ENCODE measurements around the gene ZNRF3.

DNA sequence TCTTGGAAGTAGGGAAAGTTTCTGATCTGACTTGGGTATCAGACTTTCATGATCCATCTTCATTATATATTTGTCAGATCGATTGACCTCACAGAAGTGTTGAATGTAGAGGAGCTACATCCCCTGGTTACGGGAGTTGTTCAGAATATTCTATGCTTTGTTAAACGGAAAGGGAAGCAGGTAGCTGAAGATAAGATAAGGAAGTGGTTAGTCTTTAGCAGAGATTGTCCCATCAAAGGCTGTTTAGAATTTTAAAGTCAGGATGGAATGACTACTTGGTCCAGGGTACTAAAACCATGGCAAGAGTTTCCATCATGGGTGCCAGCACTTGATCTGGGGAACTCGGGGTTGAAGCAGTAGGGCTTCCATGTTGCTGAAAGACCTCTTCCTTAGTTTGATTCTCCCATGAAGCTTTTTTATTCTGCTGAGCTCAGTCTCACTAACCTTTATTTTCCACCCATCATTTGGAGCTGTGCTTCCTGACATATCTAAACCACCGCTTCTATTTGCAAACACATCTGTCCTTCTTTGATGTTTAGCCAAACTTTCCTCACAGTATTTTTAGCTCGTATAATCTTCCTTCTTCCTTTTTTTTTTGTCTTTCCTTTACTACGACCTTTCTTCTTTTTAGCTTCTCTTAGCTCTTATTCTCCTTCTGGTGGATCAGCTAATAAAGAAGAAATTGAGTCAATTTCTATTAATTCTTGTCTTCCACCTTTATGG, 182.3 kb downstream of the ZNRF3 start:
- TF ChIP-seq, protein P1, sequence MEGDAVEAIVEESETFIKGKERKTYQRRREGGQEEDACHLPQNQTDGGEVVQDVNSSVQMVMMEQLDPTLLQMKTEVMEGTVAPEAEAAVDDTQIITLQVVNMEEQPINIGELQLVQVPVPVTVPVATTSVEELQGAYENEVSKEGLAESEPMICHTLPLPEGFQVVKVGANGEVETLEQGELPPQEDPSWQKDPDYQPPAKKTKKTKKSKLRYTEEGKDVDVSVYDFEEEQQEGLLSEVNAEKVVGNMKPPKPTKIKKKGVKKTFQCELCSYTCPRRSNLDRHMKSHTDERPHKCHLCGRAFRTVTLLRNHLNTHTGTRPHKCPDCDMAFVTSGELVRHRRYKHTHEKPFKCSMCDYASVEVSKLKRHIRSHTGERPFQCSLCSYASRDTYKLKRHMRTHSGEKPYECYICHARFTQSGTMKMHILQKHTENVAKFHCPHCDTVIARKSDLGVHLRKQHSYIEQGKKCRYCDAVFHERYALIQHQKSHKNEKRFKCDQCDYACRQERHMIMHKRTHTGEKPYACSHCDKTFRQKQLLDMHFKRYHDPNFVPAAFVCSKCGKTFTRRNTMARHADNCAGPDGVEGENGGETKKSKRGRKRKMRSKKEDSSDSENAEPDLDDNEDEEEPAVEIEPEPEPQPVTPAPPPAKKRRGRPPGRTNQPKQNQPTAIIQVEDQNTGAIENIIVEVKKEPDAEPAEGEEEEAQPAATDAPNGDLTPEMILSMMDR (IDR thresholded peaks at IDR 0.05): no peak
- TF ChIP-seq POLR2A (IDR thresholded peaks at IDR 0.05): no peak

Measured in upper lobe of left lung (tissue), 4 donors.